Subcutaneous adipose tissue (tissue), 4 donors: ENCODE results near the gene ITGA3. TPM values are rescaled to one million over a fixed set of nuclear protein-coding genes. Genes with fewer than 3 reads are reported as not detected.

Experiments
- total RNA-seq, 4 donors: library from RNA; depleted of rRNA; stranded (reverse); fragments of >200 nt; gene quantifications; one replicate each; pipeline ENCODE4 v1.1.0, GENCODE V29; 2016
- TF ChIP-seq, protein P1 (sequence below): fragments of 450-650 bp; IDR thresholded peaks from one replicate; pipeline ENCODE4 v1.5.1; 2016; ENCODE audit warnings: low read depth, mild to moderate bottlenecking, control low read depth, antibody characterized with exemption, moderate library complexity

ITGA3 gene
- total RNA-seq, 4 donors from 2014 or later, result 9.0 to 98.8 (median 19.3) TPM

DNA sequence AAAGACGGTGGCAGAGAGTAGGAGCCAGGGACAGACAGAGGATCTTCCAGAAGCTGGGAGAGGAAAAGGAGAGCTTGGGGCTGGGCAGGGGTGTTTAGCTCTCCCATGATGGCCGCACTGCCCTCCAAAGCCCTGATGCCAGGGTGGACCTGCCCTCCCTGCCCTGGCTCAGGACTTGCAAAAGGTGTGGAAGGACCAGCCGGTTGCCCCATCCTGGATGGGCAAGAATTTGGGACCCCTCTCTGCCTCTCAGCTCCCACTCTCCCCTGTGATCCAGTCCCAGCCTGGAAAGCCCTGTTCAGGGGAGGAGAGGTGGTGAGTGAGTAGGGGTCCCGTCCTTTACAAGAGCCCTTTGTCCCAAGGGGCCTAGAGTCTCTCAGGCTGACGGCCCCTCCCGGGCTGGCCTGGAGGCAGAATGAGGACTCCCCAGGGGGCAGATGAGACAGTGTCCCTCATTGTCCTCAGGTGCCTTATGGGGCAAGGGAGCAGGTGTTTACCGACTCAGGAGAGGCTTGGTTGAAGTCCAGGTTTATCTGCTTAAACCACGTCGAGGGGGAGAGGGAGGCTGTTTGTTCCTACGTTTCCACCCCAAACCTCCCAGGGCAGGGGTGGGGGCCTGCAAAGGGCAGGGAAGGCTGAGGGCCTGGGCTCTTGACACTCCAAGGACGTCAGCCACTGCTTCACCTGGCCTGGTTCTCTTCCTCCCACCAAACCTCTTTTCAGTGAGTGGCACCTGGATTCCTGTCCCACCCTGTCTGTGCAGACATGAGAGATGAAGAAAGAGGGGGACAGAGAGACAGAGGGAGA is 19.3 kb upstream of the ITGA3 start:
- TF ChIP-seq, protein P1, sequence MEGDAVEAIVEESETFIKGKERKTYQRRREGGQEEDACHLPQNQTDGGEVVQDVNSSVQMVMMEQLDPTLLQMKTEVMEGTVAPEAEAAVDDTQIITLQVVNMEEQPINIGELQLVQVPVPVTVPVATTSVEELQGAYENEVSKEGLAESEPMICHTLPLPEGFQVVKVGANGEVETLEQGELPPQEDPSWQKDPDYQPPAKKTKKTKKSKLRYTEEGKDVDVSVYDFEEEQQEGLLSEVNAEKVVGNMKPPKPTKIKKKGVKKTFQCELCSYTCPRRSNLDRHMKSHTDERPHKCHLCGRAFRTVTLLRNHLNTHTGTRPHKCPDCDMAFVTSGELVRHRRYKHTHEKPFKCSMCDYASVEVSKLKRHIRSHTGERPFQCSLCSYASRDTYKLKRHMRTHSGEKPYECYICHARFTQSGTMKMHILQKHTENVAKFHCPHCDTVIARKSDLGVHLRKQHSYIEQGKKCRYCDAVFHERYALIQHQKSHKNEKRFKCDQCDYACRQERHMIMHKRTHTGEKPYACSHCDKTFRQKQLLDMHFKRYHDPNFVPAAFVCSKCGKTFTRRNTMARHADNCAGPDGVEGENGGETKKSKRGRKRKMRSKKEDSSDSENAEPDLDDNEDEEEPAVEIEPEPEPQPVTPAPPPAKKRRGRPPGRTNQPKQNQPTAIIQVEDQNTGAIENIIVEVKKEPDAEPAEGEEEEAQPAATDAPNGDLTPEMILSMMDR, result no peak

DNA sequence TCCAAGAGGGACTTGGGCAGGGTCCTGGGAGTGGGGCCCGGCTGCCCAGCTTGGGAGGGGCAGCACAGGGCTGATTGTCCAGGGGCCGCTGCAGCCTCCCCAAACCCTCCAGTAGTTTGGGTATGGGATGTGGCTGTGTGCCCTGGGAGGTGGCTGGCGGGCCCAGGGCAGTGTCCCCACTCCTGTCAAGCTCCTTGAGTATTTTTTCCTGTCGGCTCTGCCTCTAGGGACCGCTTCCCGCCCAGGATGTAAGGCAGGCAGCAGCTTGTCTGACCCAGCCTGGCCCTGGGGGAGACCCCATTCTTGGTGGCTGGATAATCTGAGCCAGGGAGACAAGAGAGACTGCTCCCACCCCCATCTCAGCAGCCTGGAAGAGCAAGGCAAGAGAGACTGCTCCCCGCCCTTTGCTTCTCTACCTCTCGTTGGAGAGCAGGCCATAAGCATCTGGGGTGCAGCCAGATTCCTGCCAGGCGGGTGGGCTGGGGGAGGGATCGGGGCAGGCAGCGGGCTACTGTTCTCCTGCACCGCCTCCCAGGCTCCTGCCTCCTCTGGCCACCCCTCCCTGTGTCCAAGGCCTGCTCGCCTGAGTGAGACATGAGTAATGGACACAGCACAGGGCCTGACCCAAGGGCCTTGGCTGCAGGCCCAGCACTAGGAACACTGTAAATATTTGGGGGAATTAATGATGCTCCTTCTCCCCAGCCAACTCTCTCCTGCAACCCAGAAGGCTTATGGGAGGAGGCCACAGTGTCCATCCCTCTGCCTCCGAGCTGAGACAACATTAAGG is 18.4 kb upstream of the ITGA3 start:
- TF ChIP-seq, protein P1, result no peak

DNA sequence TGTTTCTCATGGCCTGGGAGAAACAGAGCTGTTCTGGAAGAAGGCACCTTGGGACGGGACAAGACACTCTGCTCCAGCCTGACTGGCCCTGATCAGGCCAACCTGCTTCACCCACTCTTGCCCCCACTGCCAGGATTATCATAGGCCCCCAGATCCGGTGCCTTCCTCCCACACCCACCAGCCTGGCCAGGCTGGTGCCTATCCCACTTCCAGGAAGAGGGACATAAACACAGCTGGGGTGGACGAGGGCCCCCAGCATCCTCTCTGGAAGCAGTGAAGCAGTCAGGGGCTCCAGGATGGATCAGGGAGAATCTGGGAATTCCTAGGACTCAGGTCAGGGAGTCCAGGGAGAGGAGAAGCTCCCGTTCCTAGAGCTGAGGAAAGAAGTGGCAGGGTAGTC is 16.9 kb upstream of the ITGA3 start:
- TF ChIP-seq, protein P1, result no peak

DNA sequence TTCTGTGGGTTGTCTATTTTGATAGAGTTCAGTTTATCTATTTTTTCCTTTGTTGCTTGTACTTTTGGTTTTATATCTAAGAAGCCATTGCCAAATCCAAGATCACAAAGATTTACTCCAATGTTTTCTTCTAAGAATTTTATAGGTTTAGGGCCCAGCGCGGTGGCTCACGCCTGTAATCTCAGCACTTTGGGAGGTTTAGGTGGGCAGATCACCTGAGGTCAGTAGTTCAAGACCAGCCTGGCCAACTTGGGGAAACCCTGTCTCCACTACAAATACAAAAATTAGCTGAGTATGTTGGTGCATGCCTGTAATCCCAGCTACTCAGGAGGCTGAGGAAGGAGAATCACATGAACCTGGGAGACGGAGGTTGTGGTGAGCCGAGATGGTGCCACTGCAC is 13.7 kb upstream of the ITGA3 start:
- TF ChIP-seq, protein P1, result no peak

DNA sequence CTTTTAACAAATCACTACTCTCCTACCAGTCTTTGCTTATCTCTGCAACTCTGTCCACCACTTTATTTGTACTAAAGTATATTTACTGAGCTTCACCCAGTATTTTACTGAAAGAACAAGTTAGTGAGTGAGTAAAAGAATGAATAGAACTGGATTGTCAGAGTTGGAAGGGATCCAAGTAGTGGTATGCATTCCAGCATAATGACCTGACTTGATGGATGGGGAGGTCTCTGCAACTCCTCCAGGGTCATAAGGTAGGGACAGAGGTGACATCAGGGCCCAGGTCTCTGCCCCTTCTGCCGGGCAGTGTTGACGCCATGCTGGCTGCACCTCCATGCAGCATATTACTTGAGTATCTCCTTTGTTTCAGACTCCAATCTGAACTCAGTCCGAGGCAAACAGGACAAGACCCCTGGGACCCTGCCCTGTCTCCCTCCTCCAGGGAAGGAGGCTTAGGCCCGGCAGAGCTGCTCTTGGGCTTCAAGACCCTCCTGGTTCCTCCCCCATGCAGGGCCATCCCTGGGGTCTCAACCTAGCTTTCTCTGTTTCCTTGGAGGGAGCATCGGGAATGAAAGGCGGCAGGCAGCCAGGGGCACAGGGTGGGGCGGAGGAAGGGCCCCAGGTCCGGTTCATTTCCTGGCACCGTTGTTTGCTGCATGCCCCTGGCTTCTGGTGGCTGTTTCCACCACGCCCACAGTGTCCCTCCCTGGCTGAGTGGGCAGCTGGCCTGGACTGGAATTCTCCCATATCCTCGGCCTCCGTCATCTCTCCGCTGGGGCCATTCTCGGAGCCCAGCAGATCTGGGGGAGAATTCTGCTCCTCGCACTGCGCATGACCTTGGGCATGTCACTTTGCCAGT is 12.4 kb upstream of the ITGA3 start:
- TF ChIP-seq, protein P1, result no peak

DNA sequence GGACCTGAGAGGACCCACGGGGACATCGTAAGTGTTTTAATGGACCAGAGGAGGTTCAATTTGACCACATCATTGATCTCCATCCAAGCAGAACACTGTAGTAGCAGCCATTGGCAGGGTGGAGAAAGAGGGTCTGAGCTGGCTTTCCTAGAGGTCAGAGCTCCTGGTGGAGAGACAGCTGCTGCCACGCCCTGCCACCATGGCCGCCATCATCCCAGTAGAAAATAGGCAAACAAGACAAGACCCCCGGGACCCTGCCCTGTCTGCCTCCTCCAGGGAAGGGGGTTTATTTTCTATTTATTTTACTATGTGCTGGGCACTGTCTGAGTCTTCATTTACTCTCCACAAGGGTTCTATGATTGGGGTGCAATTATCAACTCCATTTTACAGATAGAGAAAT is 11.4 kb upstream of the ITGA3 start:
- TF ChIP-seq, protein P1, result no peak
